IPS-18c (cell line): ENCODE results near the gene ITGA2B.
A peak's percentile ranks its signal among the peaks of the same experiment; 100 is the strongest.
"Not testable (repeated sequence)": the region's sequence is repeated elsewhere in the genome, so short reads cannot be mapped to it uniquely, and the experiment has no call there.

Source experiments
- H3K4me3 ChIP-seq: 2 replicates; pipeline ENCODE4 v1.7.0; 2013; ENCODE audit warnings: low read depth, mild to moderate bottlenecking, low read length, moderate library complexity; ENCODE audit not compliant: insufficient read depth
- H3K9me3 ChIP-seq: one replicate; pipeline ENCODE4 v1.6.1; 2013; ENCODE audit warnings: mild to moderate bottlenecking, low read length, moderate library complexity; ENCODE audit not compliant: control insufficient read depth, insufficient read depth

ITGA2B gene

GRCh38 chr17:44397479-44398440, 8.3 kb upstream of the ITGA2B start:
- no peaks in the 10 kb centered on the region for H3K9me3 ChIP-seq
- no peak overlapping the region for H3K4me3 ChIP-seq

- H3K9me3 ChIP-seq = no peaks in the 10 kb centered on the region
- no peak overlapping the region for H3K4me3 ChIP-seq
Measured at GRCh38 chr17:44396946-44397345, 7.5 kb upstream of the ITGA2B start.

GRCh38 chr17:44394833-44395232, 5.4 kb upstream of the ITGA2B start:
- Histone ChIP-seq H3K4me3 (no peak overlapping the region), H3K9me3 (no peaks in the 10 kb centered on the region)

GRCh38 chr17:44394112-44394511, 4.7 kb upstream of the ITGA2B start:
- not testable (repeated sequence) for H3K4me3 ChIP-seq, H3K9me3 ChIP-seq

- Histone ChIP-seq H3K4me3 (no peak overlapping the region), H3K9me3 (no peaks in the 10 kb centered on the region)
Measured at GRCh38 chr17:44390250-44390870, 911 bp upstream of the ITGA2B start.

- Histone ChIP-seq H3K4me3 (no peak overlapping the region), H3K9me3 (peaks cover 2% of the 10 kb centered on the region)
Measured at GRCh38 chr17:44389723-44390202, 314 bp upstream of the ITGA2B start.

- Histone ChIP-seq H3K4me3 (no peak overlapping the region), H3K9me3 (peaks cover 2% of the 10 kb centered on the region)
Measured at GRCh38 chr17:44387804-44388203, 1.6 kb downstream of the ITGA2B start.

- H3K9me3 ChIP-seq = peaks cover 2% of the 10 kb centered on the region
- peak overlapping the region; percentile 65 for H3K4me3 ChIP-seq
Measured at GRCh38 chr17:44386182-44386525, 3.3 kb downstream of the ITGA2B start.

- Histone ChIP-seq H3K9me3 (peaks cover 2% of the 10 kb centered on the region), H3K4me3 (peak overlapping the region; percentile 65)
Measured at GRCh38 chr17:44385287-44386181, 3.9 kb downstream of the ITGA2B start.

- Histone ChIP-seq H3K9me3 (peaks cover 2% of the 10 kb centered on the region), H3K4me3 (peak overlapping the region; percentile 65)
Measured at GRCh38 chr17:44384823-44385286, 4.6 kb downstream of the ITGA2B start.

GRCh38 chr17:44384281-44384822, 5.1 kb downstream of the ITGA2B start:
- Histone ChIP-seq H3K4me3 (peak overlapping the region; percentile 65; the same call in 1 of the 2 replicates), H3K9me3 (peaks cover 2% of the 10 kb centered on the region)

- peaks cover 2% of the 10 kb centered on the region for H3K9me3 ChIP-seq
- no peak overlapping the region for H3K4me3 ChIP-seq
Measured at GRCh38 chr17:44383861-44384260, 5.6 kb downstream of the ITGA2B start.

GRCh38 chr17:44383363-44383762, 6.1 kb downstream of the ITGA2B start:
- Histone ChIP-seq H3K4me3 (no peak overlapping the region), H3K9me3 (peaks cover 2% of the 10 kb centered on the region)

- H3K4me3 ChIP-seq = no peak overlapping the region
- H3K9me3 ChIP-seq = peaks cover 2% of the 10 kb centered on the region
Measured at GRCh38 chr17:44382917-44383316, 6.5 kb downstream of the ITGA2B start.

GRCh38 chr17:44381810-44382305, 7.6 kb downstream of the ITGA2B start:
- no peak overlapping the region for H3K4me3 ChIP-seq
- peaks cover 2% of the 10 kb centered on the region for H3K9me3 ChIP-seq

GRCh38 chr17:44380767-44381166, 8.7 kb downstream of the ITGA2B start:
- H3K9me3 ChIP-seq = peaks cover 2% of the 10 kb centered on the region
- H3K4me3 ChIP-seq = no peak overlapping the region

- Histone ChIP-seq H3K4me3 (no peak overlapping the region), H3K9me3 (peaks cover under 1% of the 10 kb centered on the region)
Measured at GRCh38 chr17:44379887-44380286, 9.6 kb downstream of the ITGA2B start.
